Activated T-cell treated with anti-CD3 and anti-CD28 coated beads, Interleukin-2, amount 50 U/mL, for 48 hours (primary cell): ENCODE data around the gene C14orf180.

Source experiments
- DNase-seq, 2 experiments: peaks; one replicate each; pipeline ENCODE4 v3.0.0-alpha.2; 2020

Gene C14orf180

GRCh38 chr14:104550861-104551728, 28.5 kb upstream of the C14orf180 start:
- no peak for DNase-seq

- DNase-seq = no peak
Observed at GRCh38 chr14:104551851-104552737, 27.5 kb upstream of the C14orf180 start.

GRCh38 chr14:104552738-104553125, 26.8 kb upstream of the C14orf180 start:
- DNase-seq = no peak

GRCh38 chr14:104553166-104554087, 26.1 kb upstream of the C14orf180 start:
- DNase-seq = no peak

- no peak for DNase-seq
Observed at GRCh38 chr14:104554088-104554607, 25.4 kb upstream of the C14orf180 start.

GRCh38 chr14:104554608-104555429, 24.7 kb upstream of the C14orf180 start:
- DNase-seq = no peak

GRCh38 chr14:104555430-104556255, 23.9 kb upstream of the C14orf180 start:
- no peak for DNase-seq

GRCh38 chr14:104556256-104557021, 23.1 kb upstream of the C14orf180 start:
- DNase-seq = no peak

- no peak for DNase-seq
Observed at GRCh38 chr14:104557086-104557485, 22.5 kb upstream of the C14orf180 start.

- no peak for DNase-seq
Observed at GRCh38 chr14:104557766-104558165, 21.8 kb upstream of the C14orf180 start.

- no peak for DNase-seq
Observed at GRCh38 chr14:104558231-104559027, 21.1 kb upstream of the C14orf180 start.

- no peak for DNase-seq
Observed at GRCh38 chr14:104559028-104559803, 20.3 kb upstream of the C14orf180 start.

- no peak for DNase-seq
Observed at GRCh38 chr14:104559804-104560585, 19.6 kb upstream of the C14orf180 start.

- no peak for DNase-seq
Observed at GRCh38 chr14:104560586-104560945, 19.0 kb upstream of the C14orf180 start.

GRCh38 chr14:104561124-104561557, 18.4 kb upstream of the C14orf180 start:
- no peak for DNase-seq

GRCh38 chr14:104561632-104562495, 17.7 kb upstream of the C14orf180 start:
- no peak for DNase-seq
